Astrocyte of the hippocampus (primary cell): ENCODE results near the gene SPACA7.

Experiments used
- DNase-seq: peaks from one replicate; pipeline ENCODE4 v3.0.0; 2011; ENCODE audit warnings: low read depth, low spot score

Gene SPACA7

GRCh38 chr13:112376050-112376681 lies at the start of gene SPACA7:
SPACA7 (plus strand) TSS chr13:112376355; CDS start chr13:112376386, 31 bp downstream.
- DNase-seq: no peak

GRCh38 chr13:112326821-112327370 lies 49.3 kb upstream of the SPACA7 start:
- DNase-seq: no peak

GRCh38 chr13:112328936-112329335 lies 47.2 kb upstream of the SPACA7 start:
- no peak for DNase-seq

- DNase-seq: no peak
Observed at GRCh38 chr13:112329376-112329775, 46.8 kb upstream of the SPACA7 start.

- DNase-seq: no peak
Observed at GRCh38 chr13:112330066-112330465, 46.1 kb upstream of the SPACA7 start.

GRCh38 chr13:112330479-112331381 lies 45.4 kb upstream of the SPACA7 start:
- DNase-seq: peak; percentile 12

- no peak for DNase-seq
Observed at GRCh38 chr13:112331675-112332074, 44.5 kb upstream of the SPACA7 start.

GRCh38 chr13:112332727-112333126 lies 43.4 kb upstream of the SPACA7 start:
- DNase-seq: no peak

- peak; percentile 48 for DNase-seq
Observed at GRCh38 chr13:112333756-112334543, 42.2 kb upstream of the SPACA7 start.

- DNase-seq: no peak
Observed at GRCh38 chr13:112335135-112335534, 41.0 kb upstream of the SPACA7 start.

- DNase-seq: no peak
Observed at GRCh38 chr13:112341446-112341845, 34.7 kb upstream of the SPACA7 start.

- DNase-seq: no peak
Observed at GRCh38 chr13:112341976-112342735, 34.0 kb upstream of the SPACA7 start.

GRCh38 chr13:112342841-112343361 lies 33.3 kb upstream of the SPACA7 start:
- no peak for DNase-seq

- DNase-seq: no peak
Observed at GRCh38 chr13:112343591-112343990, 32.6 kb upstream of the SPACA7 start.

- DNase-seq: no peak
Observed at GRCh38 chr13:112345826-112346172, 30.4 kb upstream of the SPACA7 start.

GRCh38 chr13:112346173-112346898 lies 29.8 kb upstream of the SPACA7 start:
- peak; percentile 5 for DNase-seq

GRCh38 chr13:112346899-112347229 lies 29.3 kb upstream of the SPACA7 start:
- no peak for DNase-seq

- DNase-seq: no peak
Observed at GRCh38 chr13:112347986-112348385, 28.2 kb upstream of the SPACA7 start.

GRCh38 chr13:112348642-112349345 lies 27.4 kb upstream of the SPACA7 start:
- DNase-seq: no peak

- DNase-seq: no peak
Observed at GRCh38 chr13:112349681-112350080, 26.5 kb upstream of the SPACA7 start.
